Nephron (organoid): ENCODE results near the gene SF3A2.

Experiments used
- H3K27ac Mint-ChIP-seq, 3 experiments: 2 replicates each; pipeline ENCODE4 v1.8.0; 2020; ENCODE audit warnings: mixed read lengths in 3 of 3, mild to moderate bottlenecking in 2 of 3, moderate library complexity in 1 of 3
- H3K27me3 Mint-ChIP-seq: 2 replicates; pipeline ENCODE4 v1.8.0; 2021; ENCODE audit warnings: low read depth, mild to moderate bottlenecking, moderate library complexity, mixed read lengths
- H3K36me3 Mint-ChIP-seq: 2 replicates; pipeline ENCODE4 v1.8.0; 2020; ENCODE audit warnings: low read depth, mixed read lengths
- H3K4me1 Mint-ChIP-seq: 2 replicates; pipeline ENCODE4 v1.8.0; 2020; ENCODE audit warnings: mixed read lengths
- H3K4me3 Mint-ChIP-seq, 3 experiments: 2 replicates each; pipeline ENCODE4 v1.8.0; 2020; ENCODE audit warnings: mild to moderate bottlenecking in 3 of 3, mixed read lengths in 3 of 3, moderate library complexity in 2 of 3
- H3K9me3 Mint-ChIP-seq: 2 replicates; pipeline ENCODE4 v1.8.0; 2020; ENCODE audit warnings: mixed read lengths
- TF ChIP-seq, protein P1 (sequence below), 3 experiments: fragments of 200-600 bp; sonication (generic); IDR thresholded peaks; one replicate each; pipeline ENCODE4 v1.5.0; 2021; ENCODE audit warnings: antibody characterized with exemption in 3 of 3; ENCODE audit not compliant: unreplicated experiment in 3 of 3

The SF3A2 gene

DNA sequence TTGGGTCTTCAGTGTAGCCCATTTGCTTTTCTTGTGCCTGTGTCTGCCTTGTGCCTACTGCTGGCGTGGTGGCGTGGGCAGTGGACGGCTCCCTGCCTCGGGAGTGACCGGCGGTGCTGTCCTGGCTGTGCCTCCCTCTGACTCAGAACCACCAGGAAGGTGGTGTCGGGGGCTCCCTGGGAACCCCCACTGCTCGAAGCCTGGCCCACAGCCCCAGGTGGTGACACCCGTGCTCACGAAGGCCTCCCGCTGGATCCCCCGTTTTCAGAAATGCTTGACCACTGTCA is 7.4 kb downstream of the SF3A2 start:
- H3K27me3 Mint-ChIP-seq = no peaks in the 10 kb centered on the region
- TF ChIP-seq, protein P1, sequence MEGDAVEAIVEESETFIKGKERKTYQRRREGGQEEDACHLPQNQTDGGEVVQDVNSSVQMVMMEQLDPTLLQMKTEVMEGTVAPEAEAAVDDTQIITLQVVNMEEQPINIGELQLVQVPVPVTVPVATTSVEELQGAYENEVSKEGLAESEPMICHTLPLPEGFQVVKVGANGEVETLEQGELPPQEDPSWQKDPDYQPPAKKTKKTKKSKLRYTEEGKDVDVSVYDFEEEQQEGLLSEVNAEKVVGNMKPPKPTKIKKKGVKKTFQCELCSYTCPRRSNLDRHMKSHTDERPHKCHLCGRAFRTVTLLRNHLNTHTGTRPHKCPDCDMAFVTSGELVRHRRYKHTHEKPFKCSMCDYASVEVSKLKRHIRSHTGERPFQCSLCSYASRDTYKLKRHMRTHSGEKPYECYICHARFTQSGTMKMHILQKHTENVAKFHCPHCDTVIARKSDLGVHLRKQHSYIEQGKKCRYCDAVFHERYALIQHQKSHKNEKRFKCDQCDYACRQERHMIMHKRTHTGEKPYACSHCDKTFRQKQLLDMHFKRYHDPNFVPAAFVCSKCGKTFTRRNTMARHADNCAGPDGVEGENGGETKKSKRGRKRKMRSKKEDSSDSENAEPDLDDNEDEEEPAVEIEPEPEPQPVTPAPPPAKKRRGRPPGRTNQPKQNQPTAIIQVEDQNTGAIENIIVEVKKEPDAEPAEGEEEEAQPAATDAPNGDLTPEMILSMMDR (IDR thresholded peaks at IDR 0.05; ENCODE audit: unreplicated experiment in 3 of 3) = no peak
- H3K4me3 Mint-ChIP-seq = no peak overlapping the region
- no peaks in the 10 kb centered on the region for H3K9me3 Mint-ChIP-seq
- peaks cover 35% of the 10 kb centered on the region for H3K4me1 Mint-ChIP-seq
- peak overlapping the region; percentile 53 to 90 (median 89) for H3K27ac Mint-ChIP-seq
- peaks cover 25% of the 10 kb centered on the region for H3K36me3 Mint-ChIP-seq

- no peaks in the 10 kb centered on the region for H3K27me3 Mint-ChIP-seq
- no peak overlapping the region for H3K4me3 Mint-ChIP-seq
- H3K9me3 Mint-ChIP-seq = no peaks in the 10 kb centered on the region
- TF ChIP-seq, protein P1 (IDR thresholded peaks at IDR 0.05; ENCODE audit: unreplicated experiment in 3 of 3) = no peak
- H3K4me1 Mint-ChIP-seq = peaks cover 31% of the 10 kb centered on the region
- no peak overlapping the region for H3K27ac Mint-ChIP-seq
- peaks cover 23% of the 10 kb centered on the region for H3K36me3 Mint-ChIP-seq
Observed at GRCh38 chr19:2244486-2244885, 7.9 kb downstream of the SF3A2 start.

DNA sequence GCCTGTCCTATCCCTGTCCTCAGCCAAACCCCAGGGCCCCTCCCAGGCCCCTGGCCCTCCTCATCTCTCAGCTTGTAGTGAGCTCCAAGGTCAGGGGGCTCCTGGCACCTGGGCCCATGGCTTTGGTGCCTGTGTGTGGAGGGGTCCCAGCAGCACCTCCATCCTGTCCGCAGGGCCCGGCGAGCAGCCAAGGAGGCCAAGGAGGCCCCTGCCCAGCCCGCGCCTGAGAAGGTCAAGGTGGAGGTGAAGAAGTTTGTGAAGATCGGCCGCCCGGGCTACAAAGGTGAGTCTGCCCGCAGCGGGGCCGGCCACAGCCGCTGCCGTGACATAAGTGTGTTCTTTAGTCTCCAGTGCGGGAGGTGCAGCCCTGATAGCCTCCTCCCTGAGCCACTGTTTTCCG is 8.6 kb downstream of the SF3A2 start:
- Mint-ChIP-seq H3K4me3 (no peak overlapping the region), H3K4me1 (peaks cover 23% of the 10 kb centered on the region), H3K27me3 (no peaks in the 10 kb centered on the region), H3K27ac (no peak overlapping the region), H3K36me3 (peaks cover 19% of the 10 kb centered on the region), H3K9me3 (no peaks in the 10 kb centered on the region)
- TF ChIP-seq, protein P1 (IDR thresholded peaks at IDR 0.05; ENCODE audit: unreplicated experiment in 3 of 3) = no peak

DNA sequence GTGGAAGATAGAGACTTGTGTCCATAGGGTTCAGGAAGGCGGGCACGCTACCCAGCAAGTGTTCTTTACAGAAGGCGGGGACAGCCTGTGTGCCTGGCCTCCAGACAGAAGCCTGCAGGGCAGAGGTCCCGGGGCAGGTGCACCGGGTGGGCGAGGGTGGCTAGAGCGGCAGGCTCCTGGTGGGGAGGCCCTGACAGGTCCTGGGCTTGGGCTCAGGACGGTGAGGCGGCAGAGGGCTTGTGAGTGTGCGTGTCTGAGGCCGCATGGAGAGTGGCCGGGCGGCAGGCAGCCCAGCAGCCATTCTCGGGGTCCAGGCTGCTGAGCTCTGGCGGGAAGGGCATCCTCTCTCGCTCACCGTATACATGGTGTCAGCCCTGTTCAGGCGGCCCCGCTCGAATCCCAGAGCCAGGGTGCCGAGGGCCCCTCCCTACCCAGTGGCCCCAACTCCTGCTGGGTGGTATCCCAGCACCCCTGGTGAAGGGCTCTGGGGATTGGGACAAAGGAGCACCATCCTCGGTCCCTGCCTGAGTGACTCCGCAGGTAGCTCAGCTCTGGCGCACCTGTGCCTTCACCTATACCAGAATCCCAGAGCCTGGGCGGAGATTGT is 9.5 kb downstream of the SF3A2 start:
- H3K4me3 Mint-ChIP-seq = no peak overlapping the region
- no peaks in the 10 kb centered on the region for H3K27me3 Mint-ChIP-seq
- TF ChIP-seq, protein P1 (IDR thresholded peaks at IDR 0.05; ENCODE audit: unreplicated experiment in 3 of 3) = no peak
- H3K4me1 Mint-ChIP-seq = peaks cover 15% of the 10 kb centered on the region
- H3K36me3 Mint-ChIP-seq = peaks cover 19% of the 10 kb centered on the region
- no peak overlapping the region for H3K27ac Mint-ChIP-seq
- no peaks in the 10 kb centered on the region for H3K9me3 Mint-ChIP-seq

- no peak overlapping the region for H3K4me3 Mint-ChIP-seq
- no peaks in the 10 kb centered on the region for H3K27me3 Mint-ChIP-seq
- no peaks in the 10 kb centered on the region for H3K9me3 Mint-ChIP-seq
- H3K4me1 Mint-ChIP-seq = peaks cover 8% of the 10 kb centered on the region
- TF ChIP-seq, protein P1 (IDR thresholded peaks at IDR 0.05; ENCODE audit: unreplicated experiment in 3 of 3) = no peak
- H3K36me3 Mint-ChIP-seq = peaks cover 19% of the 10 kb centered on the region
- H3K27ac Mint-ChIP-seq = no peak overlapping the region
Observed at GRCh38 chr19:2246801-2247361, 10.3 kb downstream of the SF3A2 start.

DNA sequence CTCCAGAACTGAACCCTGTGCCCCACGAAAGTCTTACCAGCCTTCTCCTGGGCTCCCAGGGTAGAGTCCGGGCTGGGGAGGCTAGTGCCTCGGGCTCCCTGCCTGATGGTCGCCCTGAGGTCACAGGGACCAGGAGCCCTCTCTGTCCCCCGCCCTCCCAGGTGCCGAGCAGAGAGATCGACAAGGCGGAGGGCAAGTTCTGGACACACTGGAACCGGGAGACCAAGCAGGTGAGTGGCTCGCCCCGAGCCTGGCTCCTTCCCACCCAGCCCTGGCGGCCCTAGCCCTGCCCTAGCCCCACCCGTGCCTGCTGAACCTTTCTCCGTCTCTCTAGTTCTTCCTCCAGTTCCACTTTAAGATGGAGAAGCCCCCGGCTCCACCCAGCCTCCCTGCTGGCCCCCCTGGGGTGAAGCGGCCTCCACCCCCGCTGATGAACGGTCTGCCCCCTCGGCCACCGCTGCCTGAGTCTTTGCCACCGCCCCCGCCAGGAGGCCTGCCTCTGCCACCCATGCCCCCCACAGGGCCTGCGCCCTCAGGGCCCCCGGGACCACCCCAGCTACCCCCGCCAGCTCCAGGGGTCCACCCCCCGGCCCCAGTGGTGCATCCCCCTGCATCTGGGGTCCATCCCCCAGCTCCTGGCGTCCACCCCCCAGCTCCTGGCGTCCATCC is 10.9 kb downstream of the SF3A2 start:
- Mint-ChIP-seq H3K27me3 (no peaks in the 10 kb centered on the region), H3K9me3 (no peaks in the 10 kb centered on the region), H3K27ac (no peak overlapping the region), H3K4me3 (no peak overlapping the region), H3K36me3 (peaks cover 15% of the 10 kb centered on the region), H3K4me1 (peaks cover 4% of the 10 kb centered on the region)
- TF ChIP-seq, protein P1 (IDR thresholded peaks at IDR 0.05; ENCODE audit: unreplicated experiment in 3 of 3) = no peak
